K562 (cell line): ENCODE results near the gene EIF4E.

Experiments
- JUN ChIP-seq, 2 experiments: sonication (generic) in 1 of 2; formaldehyde crosslinking in 1 of 2; IDR thresholded peaks; 2 replicates each; pipeline versions ENCODE4 v1.6.1 to v1.8.0; 2012 to 2022; ENCODE audit warnings: borderline replicate concordance in 2 of 2, mild to moderate bottlenecking in 2 of 2, improper control_type of control experiment in 1 of 2, low read depth in 1 of 2, low read length in 1 of 2, missing genetic modification reagents in 1 of 2
- NCOR1 ChIP-seq: fragments of 450-650 bp; IDR thresholded peaks from 2 replicates; pipeline ENCODE4 v1.6.1; 2016; ENCODE audit warnings: mild to moderate bottlenecking, moderate library complexity
- RAD21 ChIP-seq, 2 experiments: fragments of 250-450 bp in 1 of 2; fragments of 450-650 bp in 1 of 2; sonication (Bioruptor Pico) in 1 of 2; formaldehyde crosslinking in 1 of 2; IDR thresholded peaks in 1 of 2; conservative IDR thresholded peaks in 1 of 2; 2 replicates each; pipeline versions ENCODE4 v1.4.0 to v1.8.0; 2020 to 2022; ENCODE audit warnings: mild to moderate bottlenecking in 2 of 2, moderate library complexity in 1 of 2
- RNF219 ChIP-seq: fragments of 250-450 bp; sonication (Bioruptor Pico); IDR thresholded peaks from 2 replicates; pipeline ENCODE4 v1.5.0; 2022; ENCODE audit warnings: mild to moderate bottlenecking
- STAT6 ChIP-seq: sonication (generic); formaldehyde crosslinking; IDR thresholded peaks from 2 replicates; pipeline ENCODE4 v1.8.1; 2023; ENCODE audit warnings: mild to moderate bottlenecking, missing genetic modification reagents
- YY1 ChIP-seq, 3 experiments: IDR thresholded peaks; 2 replicates each; pipeline ENCODE4 v1.6.1; 2011; ENCODE audit warnings: low read length in 2 of 3, mild to moderate bottlenecking in 2 of 3, moderate library complexity in 2 of 3, borderline replicate concordance in 1 of 3, control low read depth in 1 of 3, low read depth in 1 of 3; ENCODE audit not compliant: insufficient read depth in 3 of 3, insufficient replicate concordance in 2 of 3, control insufficient read depth in 1 of 3, insufficient read length in 1 of 3; ENCODE audit errors: extremely low read depth in 1 of 3
- ZNF717 ChIP-seq: fragments of 250-450 bp; sonication (Bioruptor Pico); IDR thresholded peaks from 2 replicates; pipeline ENCODE4 v1.5.0; 2021
- ZSCAN29 ChIP-seq: fragments of 450-650 bp; IDR thresholded peaks from 2 replicates; pipeline ENCODE4 v1.6.1; 2017

GRCh38 chr4:98887145-98887544, 41.8 kb downstream of the EIF4E start:
- TF ChIP-seq RNF219 (CRISPR knock-in tag) (no peak), RAD21 (CRISPR knock-in tag; conservative IDR thresholded peaks at IDR 0.05 in 1 of 2, IDR thresholded peaks at IDR 0.05 in 1 of 2) (no peak), ZNF717 (CRISPR knock-in tag) (no peak), NCOR1 (no peak), YY1 (IDR thresholded peaks at IDR 0.05; ENCODE audit: borderline replicate concordance in 1 of 3, control insufficient read depth in 1 of 3, extremely low read depth in 1 of 3, insufficient read depth in 3 of 3, insufficient read length in 1 of 3, insufficient replicate concordance in 2 of 3, low read depth in 1 of 3, low read length in 2 of 3) (no peak), STAT6 (no peak), ZSCAN29 (no peak), JUN (IDR thresholded peaks at IDR 0.05; ENCODE audit: borderline replicate concordance, low read depth, low read length) (no peak), JUN (CRISPR knock-in tag; IDR thresholded peaks at IDR 0.05; ENCODE audit: borderline replicate concordance) (no peak)
